H9 (cell line): ENCODE results near the gene SS18L1. TPM values are rescaled to one million over a fixed set of nuclear protein-coding genes. Genes with fewer than 3 reads are reported as not detected.
A peak's percentile ranks its signal among the peaks of the same experiment; 100 is the strongest.

Source experiments
- DNase-seq: peaks from one replicate; pipeline ENCODE4 v3.0.0-alpha.2; 2017
- H2AFZ ChIP-seq: one replicate; pipeline ENCODE4 v1.6.1; 2013; ENCODE audit warnings: mild to moderate bottlenecking, low read length, control low read depth, moderate library complexity
- H2AK5ac ChIP-seq: 2 replicates; pipeline ENCODE4 v1.6.1; 2013; ENCODE audit warnings: low read length, control low read depth, mixed read lengths; ENCODE audit not compliant: insufficient read length
- H2BK120ac ChIP-seq: one replicate; pipeline ENCODE4 v1.6.1; 2013; ENCODE audit warnings: low read depth, mild to moderate bottlenecking, low read length, control low read depth, inconsistent platforms; ENCODE audit not compliant: poor library complexity, severe bottlenecking
- H2BK12ac ChIP-seq: 2 replicates; pipeline ENCODE4 v1.6.1; 2013; ENCODE audit warnings: low read length, control low read depth, mixed read lengths, low read depth; ENCODE audit not compliant: insufficient read length
- H2BK15ac ChIP-seq: 2 replicates; pipeline ENCODE4 v1.6.1; 2013; ENCODE audit warnings: low read depth, low read length, control low read depth
- H2BK20ac ChIP-seq: one replicate; pipeline ENCODE4 v1.6.1; 2013; ENCODE audit warnings: low read depth, mild to moderate bottlenecking, low read length, control low read depth, inconsistent platforms; ENCODE audit not compliant: poor library complexity, severe bottlenecking
- H2BK5ac ChIP-seq: 2 replicates; pipeline ENCODE4 v1.6.1; 2013; ENCODE audit warnings: low read length, control low read depth, mixed read lengths; ENCODE audit not compliant: insufficient read length
- H3K14ac ChIP-seq: 2 replicates; pipeline ENCODE4 v1.6.1; 2013; ENCODE audit warnings: low read length, control low read depth; ENCODE audit not compliant: insufficient read depth
- H3K18ac ChIP-seq: 2 replicates; pipeline ENCODE4 v1.6.1; 2013; ENCODE audit warnings: low read depth, mild to moderate bottlenecking, mixed read lengths, low read length, control low read depth; ENCODE audit not compliant: insufficient read length
- H3K23ac ChIP-seq: 2 replicates; pipeline ENCODE4 v1.6.1; 2013; ENCODE audit warnings: low read length, control low read depth, mixed read lengths, low read depth; ENCODE audit not compliant: insufficient read length
- H3K23me2 ChIP-seq: 2 replicates; pipeline ENCODE4 v1.6.1; 2013; ENCODE audit warnings: low read depth, mild to moderate bottlenecking, mixed read lengths, low read length, control low read depth; ENCODE audit not compliant: insufficient read length, poor library complexity, severe bottlenecking
- H3K27ac ChIP-seq: 2 replicates; pipeline ENCODE4 v1.5.1; 2013; ENCODE audit warnings: low read length, control low read depth, mixed read lengths, low read depth; ENCODE audit not compliant: insufficient read length
- H3K27me3 ChIP-seq: 2 replicates; pipeline ENCODE4 v1.6.1; 2013; ENCODE audit warnings: low read length, control low read depth, inconsistent platforms; ENCODE audit not compliant: insufficient read depth
- H3K4ac ChIP-seq: 2 replicates; pipeline ENCODE4 v1.6.1; 2013; ENCODE audit warnings: low read depth, mild to moderate bottlenecking, control low read depth, inconsistent platforms, low read length, moderate library complexity
- H3K4me1 ChIP-seq: 2 replicates; pipeline ENCODE4 v1.6.1; 2013; ENCODE audit warnings: low read length, control low read depth, inconsistent platforms; ENCODE audit not compliant: insufficient read depth
- H3K4me2 ChIP-seq: 2 replicates; pipeline ENCODE4 v1.6.1; 2013; ENCODE audit warnings: low read length, control low read depth, mixed read lengths; ENCODE audit not compliant: insufficient read length, insufficient read depth
- H3K56ac ChIP-seq: 2 replicates; pipeline ENCODE4 v1.6.1; 2013; ENCODE audit warnings: low read depth, mild to moderate bottlenecking, mixed read lengths, low read length, control low read depth; ENCODE audit not compliant: insufficient read length
- H3K79me1 ChIP-seq: 2 replicates; pipeline ENCODE4 v1.6.1; 2013; ENCODE audit warnings: low read depth, mild to moderate bottlenecking, moderate library complexity, low read length, control low read depth, inconsistent platforms; ENCODE audit not compliant: insufficient read depth, poor library complexity, severe bottlenecking
- H3K79me2 ChIP-seq: 2 replicates; pipeline ENCODE4 v1.6.1; 2013; ENCODE audit warnings: low read length, control low read depth, inconsistent platforms; ENCODE audit not compliant: insufficient read depth
- H3K9ac ChIP-seq: 2 replicates; pipeline ENCODE4 v1.6.1; 2013; ENCODE audit warnings: low read length, control low read depth, mixed read lengths; ENCODE audit not compliant: insufficient read length; ENCODE audit errors: extremely low read depth
- H3K9me3 ChIP-seq: one replicate; pipeline ENCODE4 v1.6.1; 2013; ENCODE audit warnings: low read depth, low read length, inconsistent platforms; ENCODE audit not compliant: control insufficient read depth
- H3T11ph ChIP-seq: one replicate; pipeline ENCODE4 v1.6.1; 2013; ENCODE audit warnings: mild to moderate bottlenecking, low read length, control low read depth, inconsistent platforms
- H4K20me1 ChIP-seq: one replicate; pipeline ENCODE4 v1.6.1; 2013; ENCODE audit not compliant: control insufficient read depth, insufficient read length, insufficient read depth
- H4K5ac ChIP-seq: 2 replicates; pipeline ENCODE4 v1.6.1; 2013; ENCODE audit warnings: low read depth, mild to moderate bottlenecking, mixed read lengths, low read length, control low read depth; ENCODE audit not compliant: insufficient read length
- H4K8ac ChIP-seq: replicated peaks from 2 replicates; pipeline ENCODE4 v1.6.1; 2013; ENCODE audit warnings: low read length, control low read depth, mixed read lengths, low read depth; ENCODE audit not compliant: insufficient read length
- H4K91ac ChIP-seq: 2 replicates; pipeline ENCODE4 v1.6.1; 2013; ENCODE audit warnings: low read depth, mild to moderate bottlenecking, moderate library complexity, mixed read lengths, low read length, control low read depth; ENCODE audit not compliant: insufficient read length
- H3K27ac Mint-ChIP-seq, 3 experiments: 2 replicates in 2 of 3; 3 replicates in 1 of 3; pipeline ENCODE4 v1.8.0; 2020 to 2021; ENCODE audit warnings: mixed read lengths in 3 of 3, mild to moderate bottlenecking in 1 of 3, moderate library complexity in 1 of 3
- H3K27me3 Mint-ChIP-seq: 2 replicates; pipeline ENCODE4 v1.8.0; 2021; ENCODE audit warnings: low read depth, mild to moderate bottlenecking, moderate library complexity, mixed read lengths
- H3K36me3 Mint-ChIP-seq, 3 experiments: 2 replicates in 2 of 3; 3 replicates in 1 of 3; pipeline ENCODE4 v1.8.0; 2020 to 2021; ENCODE audit warnings: low read depth in 3 of 3, mixed read lengths in 3 of 3; ENCODE audit not compliant: insufficient read depth in 1 of 3
- H3K4me1 Mint-ChIP-seq, 2 experiments: 2 replicates each; pipeline ENCODE4 v1.8.0; 2020; ENCODE audit warnings: mixed read lengths in 2 of 2
- H3K4me3 Mint-ChIP-seq, 2 experiments: 2 replicates in 1 of 2; 3 replicates in 1 of 2; pipeline ENCODE4 v1.8.0; 2020 to 2021; ENCODE audit warnings: mild to moderate bottlenecking in 2 of 2, mixed read lengths in 2 of 2, moderate library complexity in 1 of 2
- H3K9me3 Mint-ChIP-seq, 2 experiments: 2 replicates in 1 of 2; 3 replicates in 1 of 2; pipeline ENCODE4 v1.8.0; 2020; ENCODE audit warnings: mild to moderate bottlenecking in 2 of 2, mixed read lengths in 2 of 2, moderate library complexity in 1 of 2
- CTCF ChIP-seq: fragments of 200-600 bp; sonication (generic); conservative IDR thresholded peaks from 3 replicates; pipeline ENCODE4 v1.8.0; 2021; ENCODE audit warnings: antibody characterized with exemption, mild to moderate bottlenecking
- WGBS: extraction: QIAGEN DNeasy Blood & Tissue Kit; methylation state at CpG from one replicate; pipeline ENCODE4 v1.1.7; 2013; ENCODE audit warnings: missing lambda C conversion rate, low lambda C conversion rate, mixed read lengths; ENCODE audit not compliant: insufficient read length; ENCODE audit errors: extremely low coverage; 5-methylcytosine and 5-hydroxymethylcytosine counted together
- total RNA-seq: library from RNA; stranded (reverse); gene quantifications from 2 replicates; pipeline ENCODE4 v1.2.1, GENCODE V29; 2021

SS18L1 gene
- total RNA-seq, 1 experiment from 2014 or later = 22.2 TPM

GRCh38 chr20:62123450-62124118, 20.0 kb upstream of the SS18L1 start:
- Histone ChIP-seq H3K9me3 (no peaks in the 10 kb centered on the region), H2AK5ac (no peak overlapping the region), H4K20me1 (peaks cover 3% of the 10 kb centered on the region), H3T11ph (no peak overlapping the region), H2BK15ac (no peak overlapping the region), H3K79me1 (peaks cover 15% of the 10 kb centered on the region), H2BK12ac (no peak overlapping the region), H3K18ac (no peak overlapping the region), H2BK20ac (no peak overlapping the region), H3K23me2 (peaks cover 4% of the 10 kb centered on the region), H3K14ac (no peak overlapping the region; the same call in 1 of the 2 replicates), H3K56ac (no peak overlapping the region), H4K91ac (no peak overlapping the region), H3K27ac (no peak overlapping the region), H3K79me2 (peaks cover 9% of the 10 kb centered on the region; the same call in 1 of the 2 replicates), H3K4me2 (peak overlapping the region; percentile 44), H3K4ac (no peak overlapping the region), H2BK120ac (no peak overlapping the region), H4K8ac (no peak overlapping the region), H4K5ac (no peak overlapping the region), H3K23ac (no peak overlapping the region), H2AFZ (no peak overlapping the region), H3K27me3 (no peaks in the 10 kb centered on the region), H2BK5ac (no peak overlapping the region), H3K9ac (no peak overlapping the region), H3K4me1 (no peaks in the 10 kb centered on the region)
- H3K27me3 Mint-ChIP-seq = no peaks in the 10 kb centered on the region; the same call in 1 of the 2 replicates
- H3K36me3 Mint-ChIP-seq = peaks cover 39 to 50% (median 47%) of the 10 kb centered on the region in 3 experiments; a peak in 6 of 7 replicates
- H3K9me3 Mint-ChIP-seq = no peaks in the 10 kb centered on the region
- WGBS = no CpG with 5 or more reads among the region's 19 CpGs
- peaks cover 24 to 39% of the 10 kb centered on the region in 2 experiments for H3K4me1 Mint-ChIP-seq
- TF ChIP-seq CTCF = peak; percentile 34; the same call in 2 of the 3 replicates
- H3K27ac Mint-ChIP-seq = peak overlapping the region in 2 of 3 experiments; percentile 61 to 79; a peak in 3 of 7 replicates
- DNase-seq = no peak
- peak overlapping the region; percentile 80 to 90 for H3K4me3 Mint-ChIP-seq
